Mesenchymal stem cell (in vitro differentiated cells and primary cell): ENCODE data around the gene DAB1.

Experiments
- DNase-seq: peaks from one replicate; pipeline ENCODE4 v3.0.0-alpha.2; 2013
- H2AFZ ChIP-seq: one replicate; pipeline ENCODE4 v1.6.1; 2013; ENCODE audit warnings: low read depth, mild to moderate bottlenecking, control low read depth, inconsistent platforms, low read length, moderate library complexity
- H2AK5ac ChIP-seq: 2 replicates; pipeline ENCODE4 v1.6.1; 2013; ENCODE audit warnings: low read length, moderate library complexity, mild to moderate bottlenecking, inconsistent platforms; ENCODE audit not compliant: severe bottlenecking
- H2BK120ac ChIP-seq: one replicate; pipeline ENCODE4 v1.6.1; 2013; ENCODE audit warnings: low read depth, mild to moderate bottlenecking, inconsistent platforms, low read length, moderate library complexity
- H2BK12ac ChIP-seq, 2 experiments: one replicate each; pipeline ENCODE4 v1.6.1; 2013; ENCODE audit warnings: inconsistent platforms in 2 of 2, low read length in 2 of 2, mild to moderate bottlenecking in 2 of 2, moderate library complexity in 2 of 2, control low read depth in 1 of 2
- H2BK15ac ChIP-seq: one replicate; pipeline ENCODE4 v1.6.1; 2013; ENCODE audit warnings: mild to moderate bottlenecking, low read depth, inconsistent platforms; ENCODE audit not compliant: poor library complexity, severe bottlenecking
- H2BK5ac ChIP-seq: 2 replicates; pipeline ENCODE4 v1.6.1; 2013; ENCODE audit warnings: low read depth, mild to moderate bottlenecking, low read length, control low read depth, inconsistent platforms; ENCODE audit not compliant: poor library complexity, severe bottlenecking
- H3K14ac ChIP-seq, 2 experiments: one replicate each; pipeline ENCODE4 v1.6.1; 2013; ENCODE audit warnings: inconsistent platforms in 2 of 2, low read length in 2 of 2, control low read depth in 1 of 2, mild to moderate bottlenecking in 1 of 2, moderate library complexity in 1 of 2
- H3K18ac ChIP-seq, 2 experiments: one replicate each; pipeline ENCODE4 v1.6.1; 2013; ENCODE audit warnings: inconsistent platforms in 2 of 2, low read length in 2 of 2, control low read depth in 1 of 2, low read depth in 1 of 2, mild to moderate bottlenecking in 1 of 2
- H3K23ac ChIP-seq, 2 experiments: one replicate each; pipeline ENCODE4 v1.6.1; 2013; ENCODE audit warnings: inconsistent platforms in 2 of 2, low read length in 2 of 2, mild to moderate bottlenecking in 2 of 2, moderate library complexity in 2 of 2, control low read depth in 1 of 2
- H3K27ac ChIP-seq: 2 replicates; pipeline ENCODE4 v1.5.1; 2013; ENCODE audit warnings: mild to moderate bottlenecking, moderate library complexity, low read length, control low read depth, inconsistent platforms; ENCODE audit not compliant: poor library complexity, severe bottlenecking
- H3K27me3 ChIP-seq, 2 experiments: 2 replicates each; pipeline versions ENCODE4 v1.6.1 to v1.7.0; 2013; ENCODE audit warnings: low read length in 2 of 2, mild to moderate bottlenecking in 2 of 2, moderate library complexity in 2 of 2, control low read depth in 1 of 2, inconsistent platforms in 1 of 2; ENCODE audit not compliant: control insufficient read depth in 1 of 2, insufficient read depth in 1 of 2
- H3K36me3 ChIP-seq, 2 experiments: 2 replicates each; pipeline versions ENCODE4 v1.6.1 to v1.7.0; 2013; ENCODE audit warnings: low read length in 2 of 2, control low read depth in 1 of 2, inconsistent platforms in 1 of 2, low read depth in 1 of 2, mild to moderate bottlenecking in 1 of 2; ENCODE audit not compliant: insufficient read depth in 2 of 2, control insufficient read depth in 1 of 2
- H3K4ac ChIP-seq, 2 experiments: one replicate each; pipeline ENCODE4 v1.6.1; 2013; ENCODE audit warnings: inconsistent platforms in 2 of 2, low read length in 2 of 2, mild to moderate bottlenecking in 2 of 2, moderate library complexity in 2 of 2, control low read depth in 1 of 2, low read depth in 1 of 2
- H3K4me1 ChIP-seq: 2 replicates; pipeline ENCODE4 v1.6.1; 2013; ENCODE audit warnings: low read depth, low read length, control low read depth; ENCODE audit not compliant: control insufficient read depth, insufficient read depth
- H3K4me2 ChIP-seq: 2 replicates; pipeline ENCODE4 v1.6.1; 2013; ENCODE audit warnings: low read length, mild to moderate bottlenecking, inconsistent platforms; ENCODE audit not compliant: poor library complexity, severe bottlenecking
- H3K4me3 ChIP-seq, 2 experiments: 2 replicates each; pipeline versions ENCODE4 v1.5.1 to v1.7.0; 2013; ENCODE audit warnings: low read length in 2 of 2, mild to moderate bottlenecking in 2 of 2, control low read depth in 1 of 2, low read depth in 1 of 2; ENCODE audit not compliant: insufficient read depth in 1 of 2
- H3K79me1 ChIP-seq: replicated peaks from 2 replicates; pipeline ENCODE4 v1.6.1; 2013; ENCODE audit warnings: mild to moderate bottlenecking, control low read depth, low read length, inconsistent platforms; ENCODE audit not compliant: poor library complexity, severe bottlenecking
- H3K9ac ChIP-seq: 2 replicates; pipeline ENCODE4 v1.7.0; 2013; ENCODE audit warnings: mild to moderate bottlenecking, low read length, moderate library complexity
- H3K9me3 ChIP-seq: 2 replicates; pipeline ENCODE4 v1.7.0; 2013; ENCODE audit warnings: mild to moderate bottlenecking, low read length; ENCODE audit not compliant: control insufficient read depth
- H4K8ac ChIP-seq: one replicate; pipeline ENCODE4 v1.6.1; 2013; ENCODE audit warnings: inconsistent platforms, mild to moderate bottlenecking, low read length, moderate library complexity
- H4K91ac ChIP-seq: one replicate; pipeline ENCODE4 v1.6.1; 2013; ENCODE audit warnings: mild to moderate bottlenecking, low read length, inconsistent platforms
- WGBS: methylation state at CpG from one replicate; pipeline ENCODE4 v1.1.7; 2013; ENCODE audit warnings: mixed read lengths; 5-methylcytosine and 5-hydroxymethylcytosine counted together

DAB1 gene

GRCh38 chr1:57367945-57368344 lies 55.9 kb downstream of the DAB1 start:
- Histone ChIP-seq H3K27me3 (no peaks in the 10 kb centered on the region), H4K91ac (no peak overlapping the region), H4K8ac (no peak overlapping the region), H2BK12ac (no peak overlapping the region), H3K4ac (no peak overlapping the region), H3K14ac (no peak overlapping the region), H3K9ac (no peak overlapping the region), H3K18ac (no peak overlapping the region), H2BK120ac (no peak overlapping the region), H2AK5ac (no peak overlapping the region), H3K23ac (no peak overlapping the region), H3K4me3 (no peak overlapping the region), H2BK5ac (no peak overlapping the region), H2BK15ac (no peak overlapping the region), H2AFZ (no peak overlapping the region), H3K36me3 (no peaks in the 10 kb centered on the region), H3K9me3 (no peaks in the 10 kb centered on the region), H3K4me2 (no peak overlapping the region), H3K79me1 (no peaks in the 10 kb centered on the region), H3K4me1 (no peaks in the 10 kb centered on the region), H3K27ac (no peak overlapping the region)
- DNase-seq: no peak
- 0% methylated on average over 1 of the region's 2 CpGs for WGBS

GRCh38 chr1:57363643-57364042 lies 60.2 kb downstream of the DAB1 start:
- H3K4me1 ChIP-seq: no peaks in the 10 kb centered on the region
- H3K4me3 ChIP-seq: no peak overlapping the region
- H4K8ac ChIP-seq: no peak overlapping the region
- no peak overlapping the region for H2BK5ac ChIP-seq
- no peak overlapping the region for H2AK5ac ChIP-seq
- no peak overlapping the region for H2BK120ac ChIP-seq
- no peak overlapping the region for H3K4ac ChIP-seq
- WGBS: 100% methylated on average over 1 of the region's 1 CpG
- H3K27ac ChIP-seq: no peak overlapping the region
- no peak overlapping the region for H3K9ac ChIP-seq
- no peaks in the 10 kb centered on the region for H3K79me1 ChIP-seq
- H2BK12ac ChIP-seq: no peak overlapping the region
- no peak overlapping the region for H3K14ac ChIP-seq
- no peaks in the 10 kb centered on the region for H3K36me3 ChIP-seq
- no peak overlapping the region for H3K23ac ChIP-seq
- H3K18ac ChIP-seq: no peak overlapping the region
- no peak overlapping the region for H2BK15ac ChIP-seq
- H3K9me3 ChIP-seq: no peaks in the 10 kb centered on the region
- H3K27me3 ChIP-seq: no peaks in the 10 kb centered on the region
- H4K91ac ChIP-seq: no peak overlapping the region
- no peak overlapping the region for H2AFZ ChIP-seq
- H3K4me2 ChIP-seq: no peak overlapping the region
- no peak for DNase-seq

GRCh38 chr1:57363165-57363564 lies 60.7 kb downstream of the DAB1 start:
- Histone ChIP-seq H3K36me3 (no peaks in the 10 kb centered on the region), H3K9me3 (no peaks in the 10 kb centered on the region)
- WGBS: 89% methylated on average over 1 of the region's 6 CpGs

GRCh38 chr1:57362480-57362879 lies 61.4 kb downstream of the DAB1 start:
- Histone ChIP-seq H4K8ac (no peak overlapping the region), H3K27me3 (no peaks in the 10 kb centered on the region), H2BK12ac (no peak overlapping the region), H3K4me2 (no peak overlapping the region), H3K23ac (no peak overlapping the region), H4K91ac (no peak overlapping the region), H3K79me1 (no peaks in the 10 kb centered on the region), H3K14ac (no peak overlapping the region), H3K4me3 (no peak overlapping the region), H2BK5ac (no peak overlapping the region), H2AFZ (no peak overlapping the region), H2BK120ac (no peak overlapping the region), H3K18ac (no peak overlapping the region), H3K27ac (no peak overlapping the region), H3K4me1 (no peaks in the 10 kb centered on the region), H3K4ac (no peak overlapping the region), H3K9ac (no peak overlapping the region), H2AK5ac (no peak overlapping the region), H2BK15ac (no peak overlapping the region), H3K9me3 (no peaks in the 10 kb centered on the region), H3K36me3 (no peaks in the 10 kb centered on the region)
- 0% methylated on average over 1 of the region's 2 CpGs for WGBS
- no peak for DNase-seq

More at GRCh38 chr1:57363165-57363564, 60.7 kb downstream of the DAB1 start:
- Histone ChIP-seq H4K91ac (no peak overlapping the region), H3K23ac (no peak overlapping the region), H3K4me3 (no peak overlapping the region), H2BK15ac (no peak overlapping the region), H2BK12ac (no peak overlapping the region), H3K27me3 (no peaks in the 10 kb centered on the region), H3K79me1 (no peaks in the 10 kb centered on the region), H3K14ac (no peak overlapping the region), H3K27ac (no peak overlapping the region), H3K4me1 (no peaks in the 10 kb centered on the region), H4K8ac (no peak overlapping the region), H3K4ac (no peak overlapping the region), H3K18ac (no peak overlapping the region), H2BK5ac (no peak overlapping the region), H2AK5ac (no peak overlapping the region), H3K9ac (no peak overlapping the region), H3K4me2 (no peak overlapping the region), H2BK120ac (no peak overlapping the region), H2AFZ (no peak overlapping the region)
- no peak for DNase-seq
